ENCODE data around the gene GABRB3. TPM values are rescaled to one million over a fixed set of nuclear protein-coding genes. Genes with fewer than 3 reads are reported as not detected.

The GABRB3 gene
- total RNA-seq, 3 donors from 2014 or later: 0.52 to 3.2 (median 3.1) TPM

DNA sequence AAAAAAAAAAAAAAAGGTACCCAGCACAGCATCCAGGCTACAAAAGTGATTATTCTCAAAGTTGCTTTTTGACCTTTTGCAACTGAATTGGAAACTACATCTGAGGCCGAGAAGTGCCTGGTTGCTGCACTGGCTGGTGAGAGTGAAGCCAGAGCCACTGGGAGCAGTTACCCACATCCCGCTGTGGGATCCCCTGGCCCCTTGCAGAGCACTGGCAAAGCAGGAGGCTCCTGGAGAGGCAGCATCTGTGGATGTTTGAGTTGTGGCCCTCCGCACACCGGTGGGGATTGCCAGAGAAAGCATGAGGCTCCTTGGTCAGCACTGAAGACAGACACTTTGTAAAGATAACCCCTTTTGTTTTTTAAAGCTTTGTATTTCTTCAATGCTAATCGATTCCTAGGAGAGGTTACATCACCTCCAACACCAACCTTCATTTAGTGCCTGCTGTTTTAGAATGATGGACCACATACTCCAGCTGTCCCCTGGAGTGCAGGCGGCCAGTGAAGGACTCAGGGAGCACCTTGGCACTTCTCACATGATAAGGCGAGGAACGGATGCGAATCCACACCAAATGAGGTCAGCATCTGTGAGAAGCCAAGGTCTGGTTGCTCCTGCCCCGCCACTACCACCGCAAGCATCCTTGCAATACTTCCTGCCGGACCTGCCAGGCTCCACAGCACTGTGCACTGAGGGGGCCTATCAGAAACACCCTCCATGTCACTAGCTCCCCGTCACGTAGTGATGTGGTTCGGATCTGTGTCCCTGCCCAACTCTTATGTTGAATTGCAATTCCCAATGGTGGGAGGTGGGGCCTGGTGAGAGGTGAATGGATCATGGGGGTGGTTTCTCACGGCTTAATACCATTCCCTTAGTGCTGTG is 256.5 kb downstream of the GABRB3 start:
- Histone ChIP-seq H3K36me3 (ENCODE audit: low read depth) (no peaks in the 10 kb centered on the region), H3K4me3 (no peak overlapping the region), H3K4me1 (ENCODE audit: low read depth) (no peaks in the 10 kb centered on the region), H3K9me3 (peaks cover 69% of the 10 kb centered on the region)
- TF ChIP-seq, protein P1, sequence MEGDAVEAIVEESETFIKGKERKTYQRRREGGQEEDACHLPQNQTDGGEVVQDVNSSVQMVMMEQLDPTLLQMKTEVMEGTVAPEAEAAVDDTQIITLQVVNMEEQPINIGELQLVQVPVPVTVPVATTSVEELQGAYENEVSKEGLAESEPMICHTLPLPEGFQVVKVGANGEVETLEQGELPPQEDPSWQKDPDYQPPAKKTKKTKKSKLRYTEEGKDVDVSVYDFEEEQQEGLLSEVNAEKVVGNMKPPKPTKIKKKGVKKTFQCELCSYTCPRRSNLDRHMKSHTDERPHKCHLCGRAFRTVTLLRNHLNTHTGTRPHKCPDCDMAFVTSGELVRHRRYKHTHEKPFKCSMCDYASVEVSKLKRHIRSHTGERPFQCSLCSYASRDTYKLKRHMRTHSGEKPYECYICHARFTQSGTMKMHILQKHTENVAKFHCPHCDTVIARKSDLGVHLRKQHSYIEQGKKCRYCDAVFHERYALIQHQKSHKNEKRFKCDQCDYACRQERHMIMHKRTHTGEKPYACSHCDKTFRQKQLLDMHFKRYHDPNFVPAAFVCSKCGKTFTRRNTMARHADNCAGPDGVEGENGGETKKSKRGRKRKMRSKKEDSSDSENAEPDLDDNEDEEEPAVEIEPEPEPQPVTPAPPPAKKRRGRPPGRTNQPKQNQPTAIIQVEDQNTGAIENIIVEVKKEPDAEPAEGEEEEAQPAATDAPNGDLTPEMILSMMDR (IDR thresholded peaks at IDR 0.05): no peak
- DNase-seq (no peak), ATAC-seq (no peak)
- intact Hi-C loops (cut with DNase I, micrococcal nuclease): no loop called here

DNA sequence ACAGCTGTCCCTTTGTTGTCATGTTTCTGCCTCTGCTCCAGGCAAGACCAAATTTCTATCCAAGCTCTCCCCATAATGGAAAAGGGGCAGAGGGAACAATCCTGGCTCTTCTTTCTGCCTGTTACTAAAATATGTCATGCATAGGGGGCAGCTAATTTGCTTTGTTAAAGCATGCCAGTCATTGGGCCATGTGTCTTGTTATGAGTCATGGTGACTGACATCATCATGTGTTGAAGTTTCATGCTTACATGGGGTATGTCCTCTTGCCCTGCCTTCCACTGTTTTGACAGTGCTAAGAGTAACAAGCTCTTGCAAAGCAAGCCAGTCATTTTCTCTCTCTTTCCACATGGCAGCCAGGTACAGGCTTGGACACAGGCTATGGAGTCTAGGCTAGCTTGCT is 268.9 kb downstream of the GABRB3 start:
- no peak for ATAC-seq

More for the DNA sequence above, 268.9 kb downstream of the GABRB3 start:
- Histone ChIP-seq H3K4me3 (no peak overlapping the region), H3K9me3 (peaks cover 61% of the 10 kb centered on the region), H3K36me3 (ENCODE audit: low read depth) (no peaks in the 10 kb centered on the region), H3K4me1 (ENCODE audit: low read depth) (no peaks in the 10 kb centered on the region)
- TF ChIP-seq, protein P1 (IDR thresholded peaks at IDR 0.05): no peak
- no peak for DNase-seq
- intact Hi-C loops (cut with DNase I, micrococcal nuclease): no loop called here

Other genes starting within 250 kb of the GABRB3 start
- gene GABRA5, start 94.0 kb upstream of the GABRB3 start, total RNA-seq: not detected
- under 1 TPM in 1 of 3 donors, not detected in 2; 0.03 TPM for gene GABRG3, start 198.1 kb upstream of the GABRB3 start, total RNA-seq